PC-9 (cell line): ENCODE results near the gene MYBPC3. TPM values are rescaled to one million over a fixed set of nuclear protein-coding genes. Genes with fewer than 3 reads are reported as not detected.

Experiments
- BruUV-seq: library from RNA; stranded (reverse); fragments of 400-500 nt; replicated peaks from 2 replicates; lab custom pipeline; 2021; lab: Mats Ljungman, UMichigan
- CTCF ChIA-PET: fragments of 300-600 bp; sonication (Branson Sonifier 250); formaldehyde crosslinking; loops from one replicate; lab custom pipeline; 2022; ENCODE audit warnings: antibody characterized with exemption; lab: Charles Lee
- POLR2A ChIA-PET: fragments of 300-600 bp; sonication (Branson Sonifier 250); formaldehyde crosslinking; loops from one replicate; lab custom pipeline; 2022; ENCODE audit warnings: antibody characterized with exemption; ENCODE audit not compliant: unreplicated experiment; lab: Charles Lee
- DNase-seq, 2 experiments: peaks; one replicate each; pipeline versions ENCODE4 v3.0.0 to v3.0.0-alpha.2; 2015 to 2022; ENCODE audit warnings: mixed read lengths in 1 of 2
- H2AFZ ChIP-seq: fragments of 200-600 bp; sonication (generic); 2 replicates; pipeline ENCODE4 v1.8.1; 2017; ENCODE audit warnings: antibody characterized with exemption
- H3F3A ChIP-seq: fragments of 200-600 bp; sonication (generic); 2 replicates; pipeline ENCODE4 v1.8.1; 2017; ENCODE audit warnings: antibody characterized with exemption, mild to moderate bottlenecking, low read depth; ENCODE audit not compliant: insufficient read depth
- H3K27ac ChIP-seq: fragments of 200-600 bp; sonication (generic); 2 replicates; pipeline ENCODE4 v1.6.1; 2016; ENCODE audit warnings: mixed run types
- H3K27me3 ChIP-seq: fragments of 200-600 bp; sonication (generic); 2 replicates; pipeline ENCODE4 v1.6.1; 2016; ENCODE audit warnings: low read depth, mixed run types; ENCODE audit not compliant: insufficient read depth
- H3K36me3 ChIP-seq: fragments of 200-600 bp; sonication (generic); 2 replicates; pipeline ENCODE4 v1.6.1; 2016; ENCODE audit warnings: low read depth, mixed run types
- H3K4me1 ChIP-seq: fragments of 200-600 bp; sonication (generic); replicated peaks from 2 replicates; pipeline ENCODE4 v1.6.1; 2016; ENCODE audit warnings: mixed run types; ENCODE audit not compliant: insufficient read depth
- H3K4me2 ChIP-seq: fragments of 200-600 bp; sonication (generic); 2 replicates; pipeline ENCODE4 v1.6.1; 2017; ENCODE audit warnings: mixed run types
- H3K4me3 ChIP-seq: fragments of 200-600 bp; sonication (generic); 2 replicates; pipeline ENCODE4 v1.6.1; 2016; ENCODE audit warnings: mixed run types
- H3K79me2 ChIP-seq: fragments of 200-600 bp; sonication (generic); 2 replicates; pipeline ENCODE4 v1.6.1; 2017; ENCODE audit warnings: low read depth, mixed run types
- H3K9me2 ChIP-seq: fragments of 200-600 bp; sonication (generic); 2 replicates; pipeline ENCODE4 v1.8.1; 2017; ENCODE audit warnings: mild to moderate bottlenecking; ENCODE audit not compliant: insufficient read depth
- H3K9me3 ChIP-seq: fragments of 200-600 bp; sonication (generic); 2 replicates; pipeline ENCODE4 v1.8.1; 2016; ENCODE audit warnings: low read depth; ENCODE audit not compliant: insufficient read depth
- H4K20me1 ChIP-seq: fragments of 200-600 bp; sonication (generic); 2 replicates; pipeline ENCODE4 v1.8.1; 2017; ENCODE audit not compliant: insufficient read depth
- EZH2 ChIP-seq: fragments of 200-600 bp; sonication (generic); IDR thresholded peaks from 2 replicates; pipeline ENCODE4 v1.8.0; 2017; ENCODE audit warnings: antibody characterized with exemption, low read depth
- intact Hi-C: fragments of 100-400 bp; cut with micrococcal nuclease; formaldehyde crosslinking; loops from one replicate; pipeline ENCODE4 v1.10.0; 2022; ENCODE audit not compliant: unreplicated experiment
- total RNA-seq: library from RNA; stranded (reverse); gene quantifications from 2 replicates; pipeline ENCODE4 v1.2.3, GENCODE V29; 2021
- TF ChIP-seq, protein P1 (sequence below): fragments of 200-600 bp; sonication (generic); conservative IDR thresholded peaks from 2 replicates; pipeline ENCODE4 v1.6.1; 2017; ENCODE audit warnings: mixed run types, antibody characterized with exemption, mild to moderate bottlenecking, moderate library complexity

MYBPC3 gene
- total RNA-seq, 1 experiment from 2014 or later, result not detected

DNA sequence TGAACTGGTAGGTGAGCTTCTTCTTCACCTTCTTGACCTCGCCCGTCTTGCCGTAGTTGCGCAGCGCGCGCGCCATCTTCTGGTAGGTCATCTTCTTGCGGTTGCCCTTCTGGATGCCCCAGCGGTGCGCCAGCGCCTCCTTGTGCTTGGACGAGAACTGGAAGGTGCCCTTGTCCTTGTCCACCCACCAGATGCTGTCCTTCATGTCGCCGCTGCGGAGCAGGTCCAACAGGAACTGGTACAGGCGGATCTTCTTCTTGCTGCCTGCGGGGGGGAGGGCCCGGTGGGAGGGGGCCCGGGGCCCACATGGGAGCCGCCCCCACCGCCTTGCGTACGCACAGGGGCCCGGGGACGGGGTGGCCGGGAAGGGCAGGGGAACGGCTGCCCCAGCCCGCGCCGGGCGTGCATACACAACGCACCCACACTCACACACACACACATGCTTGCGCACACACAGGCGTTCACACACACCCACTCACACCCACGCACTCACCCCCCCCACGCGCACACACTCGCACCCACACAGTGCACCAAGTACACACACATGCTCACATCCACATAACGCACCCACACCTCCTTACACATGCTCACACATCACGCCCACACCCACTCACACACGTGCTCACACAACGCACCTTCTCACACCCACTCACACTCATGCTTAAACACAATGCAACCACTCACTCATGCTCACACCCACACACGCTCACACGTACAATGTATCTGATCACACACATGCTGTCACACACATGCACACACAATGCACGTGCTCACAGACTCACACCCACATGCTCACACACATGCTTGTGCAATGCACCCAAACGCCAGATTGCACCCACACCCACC, 3.0 kb upstream of the MYBPC3 start:
- Histone ChIP-seq H3K27me3 (no peaks in the 10 kb centered on the region), H3K79me2 (no peaks in the 10 kb centered on the region), H3K36me3 (no peaks in the 10 kb centered on the region), H3K9me2 (no peaks in the 10 kb centered on the region), H4K20me1 (no peaks in the 10 kb centered on the region), H2AFZ (no peak overlapping the region; the same call in 1 of the 2 replicates), H3K4me3 (peak overlapping the region; percentile 30; the same call in 1 of the 2 replicates), H3F3A (peaks cover 28% of the 10 kb centered on the region; the same call in 1 of the 2 replicates), H3K4me1 (no peaks in the 10 kb centered on the region), H3K4me2 (peak overlapping the region; percentile 68), H3K27ac (no peak overlapping the region), H3K9me3 (no peaks in the 10 kb centered on the region)
- peak; percentile 88 to 99 for DNase-seq
- ChIA-PET CTCF (interaction anchor here (0.6 to 1.5 kb wide), 14 partner anchors 12 to 1368 kb away, joined by 3 to 15 read pairs (median 4); partner anchors contain the start of genes ACP2 and ARHGAP1), POLR2A (interaction anchor here (0.6 kb wide), 2 partner anchors 85 to 218 kb away, joined by 3 to 4 read pairs; no protein-coding TSS in a partner anchor)
- no TSS peak for BruUV-seq
- no peak for TF ChIP-seq EZH2
- TF ChIP-seq, protein P1, sequence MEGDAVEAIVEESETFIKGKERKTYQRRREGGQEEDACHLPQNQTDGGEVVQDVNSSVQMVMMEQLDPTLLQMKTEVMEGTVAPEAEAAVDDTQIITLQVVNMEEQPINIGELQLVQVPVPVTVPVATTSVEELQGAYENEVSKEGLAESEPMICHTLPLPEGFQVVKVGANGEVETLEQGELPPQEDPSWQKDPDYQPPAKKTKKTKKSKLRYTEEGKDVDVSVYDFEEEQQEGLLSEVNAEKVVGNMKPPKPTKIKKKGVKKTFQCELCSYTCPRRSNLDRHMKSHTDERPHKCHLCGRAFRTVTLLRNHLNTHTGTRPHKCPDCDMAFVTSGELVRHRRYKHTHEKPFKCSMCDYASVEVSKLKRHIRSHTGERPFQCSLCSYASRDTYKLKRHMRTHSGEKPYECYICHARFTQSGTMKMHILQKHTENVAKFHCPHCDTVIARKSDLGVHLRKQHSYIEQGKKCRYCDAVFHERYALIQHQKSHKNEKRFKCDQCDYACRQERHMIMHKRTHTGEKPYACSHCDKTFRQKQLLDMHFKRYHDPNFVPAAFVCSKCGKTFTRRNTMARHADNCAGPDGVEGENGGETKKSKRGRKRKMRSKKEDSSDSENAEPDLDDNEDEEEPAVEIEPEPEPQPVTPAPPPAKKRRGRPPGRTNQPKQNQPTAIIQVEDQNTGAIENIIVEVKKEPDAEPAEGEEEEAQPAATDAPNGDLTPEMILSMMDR, result peak; percentile 98
- intact Hi-C loops, result loop anchor here (1.0 to 5.0 kb wide), 9 partner anchors 53 to 988 kb away; partner anchors contain the start of genes MDK and SLC39A13

DNA sequence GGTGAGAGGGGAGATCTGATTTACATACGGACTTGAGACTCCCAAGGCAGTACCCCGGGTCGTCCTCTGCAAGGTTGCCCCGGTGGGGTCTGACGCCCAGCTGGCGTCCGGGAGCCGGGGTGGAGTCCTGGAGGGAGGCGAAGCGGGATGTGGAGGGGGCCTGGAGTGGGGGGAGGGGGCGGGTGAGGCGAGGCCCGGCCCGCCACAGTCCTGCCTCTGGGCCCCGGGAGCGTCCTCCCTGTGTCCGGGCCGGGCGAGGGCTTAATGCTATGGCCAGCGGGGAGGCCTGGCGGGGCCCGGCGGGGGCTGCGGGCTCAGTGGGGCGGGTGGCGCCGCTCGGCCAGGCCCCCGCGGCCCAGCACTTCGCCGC, 2.4 kb upstream of the MYBPC3 start:
- Histone ChIP-seq H3K9me3 (no peaks in the 10 kb centered on the region), H3K4me3 (peak overlapping the region; percentile 30; the same call in 1 of the 2 replicates), H3K36me3 (no peaks in the 10 kb centered on the region), H2AFZ (no peak overlapping the region; the same call in 1 of the 2 replicates), H3K4me2 (peak overlapping the region; percentile 68), H3K79me2 (no peaks in the 10 kb centered on the region), H3K9me2 (no peaks in the 10 kb centered on the region), H3K4me1 (no peaks in the 10 kb centered on the region), H4K20me1 (no peaks in the 10 kb centered on the region), H3F3A (peaks cover 28% of the 10 kb centered on the region; the same call in 1 of the 2 replicates), H3K27me3 (no peaks in the 10 kb centered on the region), H3K27ac (no peak overlapping the region)
- TF ChIP-seq EZH2, result no peak
- TF ChIP-seq, protein P1, result no peak
- ChIA-PET POLR2A (interaction anchor here (0.6 kb wide), 2 partner anchors 84 to 217 kb away, joined by 3 to 4 read pairs; no protein-coding TSS in a partner anchor), CTCF (interaction anchor here (0.6 to 1.5 kb wide), 15 partner anchors 11 to 1368 kb away, joined by 3 to 15 read pairs (median 4); partner anchors contain the start of genes ACP2 and ARHGAP1)
- no peak for DNase-seq
- intact Hi-C loops, result loop anchor here (1.0 to 5.0 kb wide), 9 partner anchors 53 to 988 kb away; partner anchors contain the start of genes MDK and SLC39A13
- BruUV-seq, result no TSS peak

DNA sequence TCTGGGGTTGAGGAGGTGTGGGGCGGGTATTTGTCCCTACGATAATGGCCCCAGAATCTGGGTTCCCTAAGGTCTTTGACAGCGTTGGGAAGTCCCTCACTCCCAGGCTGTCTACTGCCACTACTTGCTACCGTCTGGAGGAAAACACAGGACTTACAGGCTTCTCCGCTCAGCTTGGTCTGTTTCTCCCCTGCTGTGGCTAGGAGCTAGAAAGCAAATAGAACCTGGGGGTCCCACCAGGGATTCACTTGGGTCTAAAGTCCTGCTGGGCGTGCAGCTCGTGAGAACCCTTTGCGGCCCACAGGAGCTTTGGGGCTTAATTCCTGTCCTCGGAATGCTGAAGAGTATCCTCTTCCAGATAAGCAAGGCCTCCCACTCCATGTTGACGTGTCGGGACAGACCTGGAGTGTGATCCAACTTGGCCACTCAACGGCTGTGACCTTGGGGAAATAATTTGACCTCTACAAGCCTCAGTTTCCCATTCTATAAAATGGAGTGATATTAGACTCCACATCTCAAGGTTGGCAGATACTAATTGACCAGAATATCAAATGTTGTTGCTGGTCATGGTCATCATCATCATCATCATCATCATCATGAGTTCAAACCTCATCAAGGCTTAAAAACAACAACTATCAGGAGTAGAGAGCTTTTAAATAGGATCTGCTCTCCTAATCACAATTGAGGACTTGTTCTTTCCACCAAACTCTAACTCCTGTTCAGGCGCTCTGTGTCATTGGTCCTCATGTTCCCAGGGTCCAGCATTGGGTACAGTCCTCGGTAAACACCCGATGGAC, 1.7 kb upstream of the MYBPC3 start:
- Histone ChIP-seq H3K9me3 (no peaks in the 10 kb centered on the region), H3K27ac (no peak overlapping the region), H3K27me3 (no peaks in the 10 kb centered on the region), H3F3A (peaks cover 28% of the 10 kb centered on the region; the same call in 1 of the 2 replicates), H3K4me1 (no peaks in the 10 kb centered on the region), H3K4me3 (no peak overlapping the region), H3K9me2 (no peaks in the 10 kb centered on the region), H4K20me1 (no peaks in the 10 kb centered on the region), H3K79me2 (no peaks in the 10 kb centered on the region), H3K4me2 (0 out of 2 replicates have a peak overlapping the region, but pooled peaks have one; percentile 68), H2AFZ (no peak overlapping the region), H3K36me3 (no peaks in the 10 kb centered on the region)
- no TSS peak for BruUV-seq
- ChIA-PET CTCF (interaction anchor here (0.6 to 1.5 kb wide), 7 partner anchors 11 to 474 kb away, joined by 3 to 15 read pairs (median 6); no protein-coding TSS in a partner anchor), POLR2A (interaction anchor here (0.7 kb wide), 1 partner anchor 160 kb away, joined by 4 read pairs; no protein-coding TSS in a partner anchor)
- intact Hi-C loops, result no loop called here
- no peak for TF ChIP-seq EZH2
- TF ChIP-seq, protein P1, result no peak
- peak in 1 of 2 experiments; percentile 26 for DNase-seq
